ENCODE results near the gene SFRP4.
"Not testable (repeated sequence)": the region's sequence is repeated elsewhere in the genome, so short reads cannot be mapped to it uniquely, and the experiment has no call there.

The SFRP4 gene

DNA sequence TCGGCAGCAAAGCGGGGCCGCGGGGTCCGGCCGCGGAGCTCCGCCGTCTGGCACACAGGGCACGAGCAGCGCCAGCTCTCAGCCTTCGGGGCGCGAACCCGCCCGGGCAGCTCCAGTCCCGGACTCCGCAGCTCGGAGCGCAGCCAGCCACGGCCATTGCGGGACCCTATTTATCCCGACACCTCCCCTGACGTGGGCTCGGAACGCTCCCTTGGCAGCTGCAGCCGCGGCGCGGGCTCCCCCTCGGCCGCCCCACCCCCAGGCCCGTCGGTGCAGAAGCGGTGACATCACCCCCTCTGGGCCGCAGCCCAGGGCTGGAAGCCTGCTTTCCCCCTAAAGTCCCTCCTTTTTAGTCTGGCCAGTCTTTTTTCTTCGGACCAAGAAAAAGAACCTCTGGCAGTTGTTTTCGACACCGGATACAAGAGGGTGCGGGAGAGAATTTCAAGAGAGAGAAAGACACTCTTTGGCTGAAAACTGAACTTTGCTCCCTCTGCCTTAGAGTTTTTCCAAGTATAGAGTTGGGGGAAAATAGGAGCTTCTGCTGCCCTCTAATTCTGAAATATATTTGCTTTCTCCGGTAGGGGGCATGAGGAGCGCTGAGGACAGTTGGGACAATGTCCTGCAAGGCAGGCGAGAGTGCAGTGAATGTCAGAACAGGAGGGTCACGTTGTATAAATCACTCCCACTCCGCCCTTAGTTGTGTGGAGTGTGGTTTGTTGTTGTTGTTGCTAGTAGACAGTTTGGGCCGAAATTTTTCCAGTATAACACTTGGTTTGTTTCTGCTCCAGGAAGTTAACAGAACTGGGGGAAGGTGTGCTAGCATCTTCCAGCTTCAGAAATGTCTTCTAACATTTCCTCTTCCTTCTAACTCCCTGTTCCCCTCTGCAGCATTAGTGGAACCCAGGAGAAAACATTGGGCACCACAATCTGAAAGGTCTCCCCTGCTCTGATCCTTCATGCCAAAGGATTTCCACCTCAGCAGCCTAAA, at the start of gene SFRP4:
SFRP4 (minus strand) TSS at position 145 of the 988 bp plus-strand sequence. CDS start 280 bp downstream, outside the sequence.
- DNase-seq, result peak; percentile 82

DNA sequence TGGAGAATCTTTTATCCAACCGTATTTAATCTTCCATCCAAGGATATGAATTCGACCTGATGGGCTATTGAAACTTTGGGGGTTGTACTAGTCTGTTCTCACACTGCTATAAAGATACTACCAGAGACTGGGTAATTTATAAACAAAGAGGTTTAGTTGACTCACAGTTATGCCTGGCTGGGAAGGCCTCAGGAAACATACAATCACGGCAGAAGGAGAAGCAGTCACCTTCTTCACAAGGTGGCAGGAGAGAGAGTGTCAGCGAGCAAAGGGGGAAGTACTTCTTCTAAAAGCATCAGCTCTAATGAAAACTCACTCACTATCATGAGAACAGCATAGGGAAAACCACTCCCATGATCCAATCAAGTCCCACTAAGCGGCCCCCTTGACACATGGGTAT, 47.6 kb upstream of the SFRP4 start:
- DNase-seq, result no peak

DNA sequence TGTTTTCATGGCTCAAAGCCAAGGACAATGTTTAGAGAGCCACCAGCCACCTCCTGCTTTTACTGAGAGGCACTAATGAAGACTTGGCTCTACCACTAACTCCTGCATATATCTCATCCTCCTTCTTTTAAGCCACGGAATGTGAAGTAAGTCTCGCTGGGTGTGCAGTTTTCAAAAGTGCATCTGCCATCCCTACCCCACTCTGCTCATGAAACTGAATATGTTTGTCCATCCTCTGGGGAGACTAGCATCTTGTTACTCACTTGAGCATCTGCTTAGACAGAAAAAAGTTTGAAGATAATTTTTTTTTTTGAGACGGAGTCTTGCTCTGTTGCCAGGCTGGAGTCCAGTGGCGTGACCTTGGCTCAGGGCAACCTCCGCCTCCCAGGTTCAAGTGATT, 44.6 kb upstream of the SFRP4 start:
- DNase-seq, result no peak

DNA sequence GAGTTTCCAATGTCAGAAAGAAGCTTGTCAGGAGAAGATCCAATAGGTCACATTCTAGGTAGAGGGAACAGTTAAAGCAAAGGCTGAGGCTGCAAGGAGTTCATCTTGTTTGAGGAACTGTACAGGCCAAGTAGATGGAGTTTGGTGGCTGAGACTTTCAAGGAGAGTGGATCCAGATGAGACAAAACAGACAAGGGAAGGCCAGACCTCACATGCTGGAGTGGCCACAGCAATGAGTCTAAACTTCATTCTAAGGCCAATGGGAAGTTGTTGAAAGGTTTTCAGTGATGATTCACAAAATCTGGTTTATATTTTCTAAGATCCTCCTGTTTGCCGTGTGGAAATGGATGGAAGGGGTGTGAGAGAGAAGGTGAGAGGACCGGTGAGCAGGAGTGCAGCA, 43.9 kb upstream of the SFRP4 start:
- DNase-seq, result no peak

DNA sequence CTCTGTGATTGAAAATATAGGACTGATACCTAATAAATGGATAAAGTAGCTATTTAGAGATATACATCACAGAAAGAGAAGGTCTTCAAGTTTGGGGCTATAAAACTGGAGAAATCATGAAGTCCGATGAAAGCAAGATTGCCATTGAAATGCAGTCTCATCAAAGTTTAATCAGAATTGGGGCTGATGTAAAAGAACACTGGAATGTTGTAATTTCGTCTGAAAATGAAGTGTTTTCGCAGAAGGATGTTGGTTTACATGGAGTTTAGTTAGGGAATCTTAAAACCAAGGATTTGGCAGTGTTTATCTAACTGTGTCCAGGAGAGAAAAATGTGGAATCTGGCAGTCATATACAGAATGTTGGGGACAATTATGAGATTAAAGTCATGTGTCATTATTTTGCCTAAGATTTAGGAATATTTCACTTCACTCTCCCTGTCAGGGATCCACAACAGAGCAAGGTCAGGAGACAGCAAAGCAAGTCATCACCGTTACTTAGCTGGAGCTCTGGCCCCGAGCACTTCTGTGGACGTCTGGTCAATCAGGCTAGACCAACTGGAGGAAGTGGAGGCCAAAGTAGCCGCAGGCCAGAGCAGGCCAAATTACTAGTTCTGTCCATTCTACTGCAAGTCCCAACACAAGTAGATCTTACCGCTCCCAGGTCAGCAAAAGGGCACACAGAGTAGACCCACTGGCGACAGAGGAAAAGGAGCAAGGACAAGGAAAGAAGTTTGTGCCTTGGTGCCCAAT, 40.8 kb upstream of the SFRP4 start:
- DNase-seq, result no peak

DNA sequence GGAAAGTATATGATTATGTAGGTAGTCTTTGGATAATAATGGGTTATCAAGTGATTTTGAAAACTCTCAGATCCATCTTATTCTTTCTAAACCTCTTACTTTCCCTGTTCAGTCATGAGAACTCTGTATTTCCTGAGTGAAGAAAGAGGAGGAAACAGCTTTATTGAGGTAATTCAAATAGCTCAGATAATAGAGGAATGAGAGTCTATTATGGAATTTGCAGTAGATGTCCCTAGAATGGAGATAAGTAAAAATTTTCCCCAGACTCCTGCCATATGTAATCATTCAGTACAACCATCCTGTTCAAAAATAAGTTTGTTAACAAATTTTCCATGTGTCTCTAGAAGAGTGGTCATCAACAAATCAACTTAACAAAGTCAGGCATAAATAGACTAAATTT, 40.2 kb upstream of the SFRP4 start:
- DNase-seq, result no peak

DNA sequence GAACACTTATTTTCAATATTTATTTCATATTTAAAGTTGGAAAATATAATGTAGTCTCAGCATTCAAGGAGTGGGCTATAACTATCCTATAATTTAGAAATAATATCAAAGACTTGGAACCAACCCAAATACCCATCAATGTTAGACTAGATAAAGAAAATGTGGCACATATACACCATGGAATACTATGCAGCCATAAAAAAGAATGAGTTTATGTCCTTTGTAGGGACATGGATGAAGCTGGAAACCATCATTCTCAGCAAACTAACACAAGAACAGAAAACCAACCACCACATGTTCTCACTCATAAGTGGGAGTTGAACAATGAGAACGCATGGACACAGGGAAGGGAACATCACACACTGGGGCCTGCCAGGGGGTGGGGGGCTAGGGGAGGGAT, 37.6 kb upstream of the SFRP4 start:
- DNase-seq, result not testable (repeated sequence)

DNA sequence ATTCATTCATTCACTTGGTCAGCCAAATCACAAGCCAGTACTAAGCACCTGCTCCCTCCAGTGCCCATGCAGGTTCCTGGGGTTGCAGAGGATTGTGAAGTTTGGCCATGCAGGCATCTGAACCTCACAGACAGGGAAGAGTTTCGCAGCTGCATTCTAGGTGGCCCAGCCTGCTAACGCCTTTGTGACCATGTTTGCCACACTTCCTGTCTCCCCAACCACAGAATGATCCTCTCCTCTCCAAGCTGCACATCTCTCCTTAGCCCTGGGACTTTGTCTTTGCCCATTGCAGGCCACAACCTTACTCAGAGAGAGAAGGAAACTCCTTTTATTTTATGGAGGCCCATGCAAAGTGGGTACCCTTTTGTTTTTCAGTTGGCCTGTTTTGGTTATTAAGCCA, 35.6 kb upstream of the SFRP4 start:
- no peak for DNase-seq

DNA sequence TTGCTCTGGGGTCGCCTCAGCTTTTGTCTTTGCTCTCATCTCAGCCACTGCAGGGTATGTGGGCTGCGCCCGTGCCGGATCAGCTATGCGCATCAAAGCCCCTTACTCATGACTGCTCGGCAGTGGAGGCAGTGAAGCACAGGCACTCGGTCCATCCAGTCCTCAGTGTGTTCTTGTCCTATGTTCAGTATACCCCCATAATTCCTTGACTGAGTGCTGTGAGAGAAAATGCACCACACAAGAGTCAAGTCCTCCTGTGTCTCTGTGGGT, 31.3 kb upstream of the SFRP4 start:
- no peak for DNase-seq

DNA sequence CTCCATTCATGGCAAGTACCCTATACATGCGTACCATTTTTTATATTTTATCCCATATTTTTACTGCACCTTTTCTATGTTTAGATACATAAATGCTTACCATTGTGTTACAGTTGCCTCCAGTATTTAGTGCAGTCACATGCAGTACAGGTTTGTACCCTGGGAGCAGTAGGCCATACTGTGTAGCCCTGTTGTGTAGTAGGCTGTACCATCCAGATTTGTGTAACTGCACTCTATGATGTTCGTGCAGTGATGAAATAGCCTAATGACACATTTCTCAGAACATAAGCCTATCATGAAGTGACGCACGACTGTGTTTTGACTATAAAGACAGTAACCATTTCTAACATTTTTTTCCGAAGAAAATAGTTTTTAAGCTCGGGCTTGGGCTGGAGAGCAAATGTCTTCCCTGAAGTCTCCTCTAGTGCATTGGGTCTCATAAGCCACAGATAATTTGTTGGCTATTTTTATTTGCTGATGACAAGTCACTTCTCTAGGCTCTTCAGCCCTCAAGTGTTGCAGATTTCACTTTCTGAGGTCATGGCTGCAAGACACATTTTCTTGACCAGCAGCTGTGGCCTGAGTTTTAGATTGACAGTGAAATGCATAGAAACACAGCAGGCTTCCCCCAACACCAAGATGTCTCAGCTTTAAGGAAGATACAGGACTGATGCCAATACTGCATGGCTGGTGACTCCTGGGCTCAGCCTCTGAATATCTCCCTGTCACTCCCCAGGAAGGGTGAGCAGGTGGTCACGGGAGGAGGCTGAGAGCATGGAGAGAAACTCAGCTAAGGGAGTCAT, 30.7 kb upstream of the SFRP4 start:
- no peak for DNase-seq

DNA sequence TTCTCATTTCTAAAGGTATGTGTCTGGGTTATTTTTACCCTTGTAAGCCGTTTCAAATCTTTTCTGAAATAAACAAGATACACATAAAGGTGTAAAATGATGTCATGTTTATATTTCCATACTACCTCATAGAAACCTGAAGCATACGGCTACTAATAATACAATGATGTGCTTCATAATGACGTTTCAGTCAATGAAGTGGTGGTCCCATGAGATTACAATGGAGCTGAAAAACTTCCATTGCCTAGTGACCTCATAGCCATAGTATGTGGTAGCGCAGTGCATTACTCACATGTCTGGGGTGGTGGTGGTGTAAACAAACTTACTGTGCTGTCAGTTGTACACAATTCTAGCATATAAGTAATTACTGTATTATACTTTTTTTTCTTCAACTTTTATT, 28.7 kb upstream of the SFRP4 start:
- no peak for DNase-seq

DNA sequence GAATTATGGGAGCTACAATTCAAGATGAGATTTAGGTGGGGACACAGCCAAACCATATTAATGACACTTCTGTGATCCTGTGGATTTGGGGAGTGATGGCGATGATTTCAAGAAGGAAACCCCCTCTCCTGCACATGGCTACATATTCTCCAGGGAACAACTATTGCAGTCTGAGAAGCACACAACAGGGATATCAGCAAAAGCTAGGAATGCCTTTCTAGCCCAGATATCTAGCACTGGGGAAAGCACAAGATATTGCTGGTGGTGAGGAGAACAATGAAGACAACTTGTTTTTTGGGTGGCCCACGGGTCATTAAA, 28.1 kb upstream of the SFRP4 start:
- no peak for DNase-seq

DNA sequence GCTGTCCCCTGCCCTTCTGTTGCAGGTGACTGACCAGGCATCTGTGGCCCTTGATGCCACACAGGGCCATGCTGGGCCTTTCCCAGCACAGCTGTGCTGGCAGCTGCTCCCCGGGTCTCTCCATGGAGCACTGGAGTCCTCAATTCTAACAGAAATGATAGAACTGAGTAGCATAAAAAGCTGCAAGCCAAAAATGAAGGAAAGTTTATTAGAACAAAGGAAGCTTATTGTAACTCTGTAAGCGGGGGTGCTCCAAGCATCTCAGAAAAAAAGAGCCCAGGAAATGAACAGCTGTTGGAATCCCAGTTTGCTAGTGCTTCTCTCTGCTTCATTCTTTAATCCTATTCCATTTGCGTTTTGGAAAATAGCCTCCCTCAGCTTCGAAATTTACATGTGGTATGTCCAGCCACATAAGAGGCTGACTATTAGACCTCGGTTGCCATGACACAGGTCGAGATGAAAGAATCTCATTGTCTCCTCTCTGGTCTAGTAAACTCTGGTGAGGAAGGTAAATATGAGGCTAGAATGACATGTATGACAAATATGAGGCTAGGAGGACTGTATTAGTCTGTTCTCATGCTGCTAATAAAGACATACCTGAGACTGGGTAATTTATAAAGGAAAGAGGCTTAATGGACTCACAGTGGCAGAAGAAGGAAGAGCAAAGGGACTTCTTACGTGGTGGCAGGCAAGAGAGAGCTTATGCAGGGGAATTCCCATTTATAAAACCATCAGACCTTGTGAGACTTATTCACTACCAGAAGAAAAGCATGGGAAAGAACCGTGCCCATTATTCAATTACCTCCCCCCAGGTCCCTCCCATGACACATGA, 27.5 kb upstream of the SFRP4 start:
- DNase-seq, result no peak

DNA sequence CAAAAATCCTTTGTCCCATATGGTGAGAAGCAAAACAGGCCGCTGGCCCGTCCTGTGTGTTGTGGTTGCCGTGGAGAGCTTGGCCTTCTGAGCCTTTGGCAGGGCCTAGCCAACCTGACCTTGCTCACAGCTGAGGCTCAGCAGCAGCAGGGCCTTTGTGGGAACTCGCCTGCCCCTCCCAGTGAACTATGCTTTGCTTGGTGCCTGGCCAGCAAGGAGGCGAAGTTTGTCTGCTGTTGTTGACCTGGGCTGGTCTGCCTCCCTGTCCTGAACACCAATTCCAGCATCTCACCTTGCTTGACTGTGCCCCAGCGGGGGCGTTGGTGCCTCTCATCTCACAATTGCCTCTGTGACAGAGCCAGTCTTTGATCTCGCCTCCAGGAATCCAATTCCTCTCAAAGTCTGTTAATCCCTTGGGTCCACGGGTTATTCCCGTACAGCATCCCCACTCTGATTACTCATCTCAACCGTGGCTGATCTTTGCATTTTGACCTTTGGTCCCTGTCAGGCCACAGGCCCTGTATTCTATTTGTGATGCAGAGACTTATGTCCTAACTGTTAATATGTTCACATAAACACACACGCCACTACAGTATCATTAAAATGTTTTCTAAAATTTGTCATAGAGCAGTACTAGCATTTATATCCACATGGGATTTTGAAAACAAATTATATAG, 26.5 kb upstream of the SFRP4 start:
- DNase-seq, result no peak

DNA sequence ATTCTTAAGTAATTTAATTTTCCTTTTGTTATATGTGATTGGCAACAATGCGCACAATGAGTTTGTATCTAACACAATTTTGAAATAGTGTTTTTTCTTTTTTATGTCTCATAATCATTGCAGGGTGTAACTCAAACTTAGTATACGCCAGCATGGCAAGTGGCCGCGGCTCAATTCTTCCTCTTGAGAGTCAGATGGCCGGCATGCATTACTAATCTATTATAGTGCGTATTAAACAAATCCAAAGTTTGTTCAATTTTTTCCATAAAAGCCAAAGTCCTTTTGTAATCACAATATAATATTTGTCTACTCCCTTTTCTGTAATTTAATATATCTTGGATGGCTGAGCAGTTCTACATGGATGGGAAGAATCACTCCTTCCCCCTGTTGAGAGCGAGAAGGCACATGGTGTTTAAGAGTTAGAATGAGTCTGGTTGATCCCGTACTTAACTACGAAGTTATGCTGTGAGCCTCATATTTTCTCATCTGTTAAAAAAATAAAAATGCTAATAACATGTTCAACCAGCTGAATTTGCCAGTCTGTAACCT, 16.5 kb upstream of the SFRP4 start:
- no peak for DNase-seq

DNA sequence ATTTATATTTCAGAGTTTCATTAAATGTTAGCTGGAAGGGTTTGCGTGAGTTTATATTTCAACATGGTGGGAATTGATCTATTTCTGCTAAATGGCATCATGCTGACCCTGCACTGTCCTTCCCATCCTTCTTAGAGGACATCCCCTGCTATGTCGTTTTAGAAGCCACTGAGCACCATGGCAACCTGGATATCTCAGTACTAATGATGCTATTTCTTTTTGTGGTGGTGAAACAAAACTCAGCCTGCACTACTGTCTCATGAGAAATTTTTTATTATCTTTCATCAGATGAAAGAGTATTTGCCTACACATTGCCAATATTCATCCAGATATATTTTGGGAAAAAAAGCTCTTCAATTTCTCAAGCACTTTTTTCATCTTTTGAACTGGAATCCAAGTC, 15.9 kb upstream of the SFRP4 start:
- DNase-seq, result no peak

DNA sequence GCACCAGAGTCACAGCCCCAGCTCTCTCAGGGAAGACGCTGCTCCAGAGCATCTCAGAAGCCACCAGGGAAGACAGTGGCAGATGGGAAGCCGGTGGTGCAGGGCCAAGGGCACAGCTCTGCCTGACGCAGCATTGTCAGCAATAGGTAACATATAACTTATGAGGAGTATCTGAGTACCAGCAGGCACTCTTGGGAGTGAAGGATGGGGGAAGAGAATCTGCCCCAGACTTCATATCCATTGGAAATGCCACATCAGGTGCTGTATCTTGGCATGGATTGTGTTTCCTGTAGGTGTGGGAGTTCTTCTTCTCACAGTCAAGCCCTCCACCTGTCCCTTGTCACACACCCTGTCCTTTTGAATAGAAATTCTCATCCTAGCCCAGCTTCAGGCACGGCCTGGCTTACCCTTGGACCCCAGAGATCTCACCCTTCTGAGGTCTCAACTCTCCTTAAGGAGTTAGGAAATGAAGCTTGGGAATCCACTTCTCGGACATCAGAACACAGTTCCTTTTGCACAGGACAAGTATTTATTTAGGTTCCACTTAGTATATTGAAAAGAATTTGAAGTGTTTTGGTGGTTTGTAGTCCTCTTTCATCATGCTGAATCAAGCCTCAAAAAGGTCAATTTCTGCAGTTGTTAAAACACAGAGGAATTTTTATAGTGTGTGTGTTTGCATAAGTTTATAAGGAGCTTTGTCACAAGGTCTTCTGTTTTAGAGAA, 13.8 kb upstream of the SFRP4 start:
- DNase-seq, result no peak

DNA sequence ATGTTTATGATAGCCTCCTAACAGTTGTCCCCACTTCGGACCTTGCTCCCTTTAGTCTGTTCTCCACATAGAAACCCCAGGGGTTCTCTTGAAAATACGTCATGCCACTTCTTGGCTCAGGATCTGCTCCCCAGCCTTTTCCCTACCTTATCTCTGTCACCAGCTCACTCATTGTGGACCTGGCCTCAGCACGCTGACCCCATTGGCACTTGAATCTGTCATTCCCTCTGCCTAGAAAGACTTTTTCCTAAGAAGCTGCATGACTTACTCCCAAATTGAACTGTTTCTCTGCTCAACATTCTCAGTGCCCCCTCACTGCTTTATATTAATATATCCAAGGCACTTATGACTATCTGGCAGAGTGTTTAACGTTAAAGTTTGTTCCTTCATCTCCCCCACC, 12.3 kb upstream of the SFRP4 start:
- DNase-seq, result no peak

DNA sequence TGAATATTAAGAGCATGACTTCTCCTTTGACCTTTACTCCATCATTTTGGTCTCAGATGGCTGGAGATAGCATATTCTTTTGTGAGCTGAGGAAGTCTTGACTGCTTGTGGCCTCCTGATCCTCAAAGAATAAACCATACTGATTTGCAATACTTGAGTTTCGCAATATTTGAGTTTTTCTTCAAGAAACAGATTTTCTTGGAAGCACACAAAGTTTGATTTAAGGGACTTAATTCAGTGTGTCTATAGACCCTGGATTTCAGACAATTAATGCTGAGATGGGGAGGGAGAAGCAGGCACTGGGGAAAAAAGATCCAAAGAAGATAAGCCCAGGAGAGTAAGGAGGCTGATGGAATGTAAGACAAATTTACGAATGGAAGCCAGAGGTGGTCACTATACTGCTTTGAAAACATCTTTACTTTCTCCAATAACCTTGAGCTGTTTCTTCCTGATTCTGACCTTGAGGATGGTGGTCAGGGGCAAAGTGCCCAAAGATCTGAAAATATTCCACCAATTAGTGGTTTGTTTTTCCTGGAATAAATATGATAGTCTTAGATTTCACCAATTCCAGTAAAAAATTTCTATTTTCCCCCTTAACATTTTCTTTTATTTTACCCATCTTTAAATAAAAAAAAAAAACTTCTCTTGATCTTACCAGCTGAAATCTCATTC, 11.3 kb upstream of the SFRP4 start:
- DNase-seq, result peak; percentile 21

DNA sequence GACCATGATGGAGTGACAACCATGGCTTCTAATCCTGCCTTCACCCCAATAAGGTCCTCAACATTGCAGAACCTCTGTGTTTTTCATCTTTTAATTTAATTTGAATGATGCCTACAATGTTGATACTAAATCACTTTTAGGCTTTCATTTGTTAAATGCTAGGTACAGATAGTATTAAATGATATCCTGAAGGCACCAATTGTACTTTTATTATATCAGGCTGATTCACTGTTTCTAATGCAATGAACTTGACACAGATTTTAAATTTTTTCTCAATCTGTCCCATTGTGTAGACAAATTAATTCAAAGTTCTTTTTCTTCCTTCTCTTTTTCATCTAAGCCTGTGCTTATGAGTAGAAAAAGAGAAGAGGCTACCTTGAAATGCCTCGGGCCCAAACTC, 9.0 kb upstream of the SFRP4 start:
- DNase-seq, result no peak

Measured in OCI-M1 (cell line).